ENCODE measurements around the gene PSMC3. TPM values are rescaled to one million over a fixed set of nuclear protein-coding genes. Genes with fewer than 3 reads are reported as not detected.
"Not testable (repeated sequence)": the region's sequence is repeated elsewhere in the genome, so short reads cannot be mapped to it uniquely, and the experiment has no call there.

The PSMC3 gene
- total RNA-seq, 4 donors from 2014 or later: 72.9 to 134 (median 122) TPM

DNA sequence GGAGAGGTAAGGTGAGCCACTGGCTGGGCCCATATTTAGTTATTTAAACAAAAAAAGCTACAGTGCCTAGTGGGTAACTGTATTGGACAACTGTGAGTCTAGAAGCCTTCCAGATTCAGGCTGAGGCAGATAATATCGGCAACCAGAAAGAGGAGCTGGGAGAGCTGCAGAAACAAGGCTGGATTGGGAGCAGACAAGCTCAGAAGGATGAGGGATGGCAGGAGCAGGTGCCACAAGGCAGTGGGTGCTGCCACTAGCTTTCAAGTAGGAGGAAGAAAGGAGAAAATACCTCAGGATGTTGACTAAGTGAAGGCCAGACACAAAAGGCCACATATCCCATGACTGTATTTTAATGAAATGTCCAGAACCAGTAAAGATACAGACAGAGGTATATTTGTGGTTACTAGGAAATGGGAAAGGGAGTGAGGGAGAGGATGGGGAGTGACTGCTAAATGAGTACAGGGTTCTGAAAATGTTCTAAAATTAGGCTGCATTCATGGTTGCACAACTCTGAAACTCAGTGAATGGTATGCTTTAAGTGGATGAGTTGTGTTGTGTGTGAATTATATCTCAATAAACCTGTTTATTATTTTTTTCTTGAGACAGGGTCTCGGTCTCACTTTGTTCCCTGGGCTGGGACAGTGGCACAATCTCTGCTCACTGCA lies 34.5 kb upstream of the PSMC3 start:
- no peak for DNase-seq
- Histone ChIP-seq H3K27me3 (no peaks in the 10 kb centered on the region), H3K36me3 (peaks cover 0 to 66% (median 0%) of the 10 kb centered on the region in 3 donors), H3K9me3 (no peaks in the 10 kb centered on the region), H3K27ac (no peak overlapping the region), H3K4me3 (no peak overlapping the region), H3K4me1 (peaks cover 0 to 8% (median 5%) of the 10 kb centered on the region in 3 donors)
- intact Hi-C loops (cut with DNase I): no loop called here
- no peak for TF ChIP-seq POLR2A (IDR thresholded peaks at IDR 0.05)
- TF ChIP-seq, protein P1, sequence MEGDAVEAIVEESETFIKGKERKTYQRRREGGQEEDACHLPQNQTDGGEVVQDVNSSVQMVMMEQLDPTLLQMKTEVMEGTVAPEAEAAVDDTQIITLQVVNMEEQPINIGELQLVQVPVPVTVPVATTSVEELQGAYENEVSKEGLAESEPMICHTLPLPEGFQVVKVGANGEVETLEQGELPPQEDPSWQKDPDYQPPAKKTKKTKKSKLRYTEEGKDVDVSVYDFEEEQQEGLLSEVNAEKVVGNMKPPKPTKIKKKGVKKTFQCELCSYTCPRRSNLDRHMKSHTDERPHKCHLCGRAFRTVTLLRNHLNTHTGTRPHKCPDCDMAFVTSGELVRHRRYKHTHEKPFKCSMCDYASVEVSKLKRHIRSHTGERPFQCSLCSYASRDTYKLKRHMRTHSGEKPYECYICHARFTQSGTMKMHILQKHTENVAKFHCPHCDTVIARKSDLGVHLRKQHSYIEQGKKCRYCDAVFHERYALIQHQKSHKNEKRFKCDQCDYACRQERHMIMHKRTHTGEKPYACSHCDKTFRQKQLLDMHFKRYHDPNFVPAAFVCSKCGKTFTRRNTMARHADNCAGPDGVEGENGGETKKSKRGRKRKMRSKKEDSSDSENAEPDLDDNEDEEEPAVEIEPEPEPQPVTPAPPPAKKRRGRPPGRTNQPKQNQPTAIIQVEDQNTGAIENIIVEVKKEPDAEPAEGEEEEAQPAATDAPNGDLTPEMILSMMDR (IDR thresholded peaks at IDR 0.05): no peak
- WGBS, 2 donors: 97 to 100% methylated on average over 2 of the region's 2 CpGs

DNA sequence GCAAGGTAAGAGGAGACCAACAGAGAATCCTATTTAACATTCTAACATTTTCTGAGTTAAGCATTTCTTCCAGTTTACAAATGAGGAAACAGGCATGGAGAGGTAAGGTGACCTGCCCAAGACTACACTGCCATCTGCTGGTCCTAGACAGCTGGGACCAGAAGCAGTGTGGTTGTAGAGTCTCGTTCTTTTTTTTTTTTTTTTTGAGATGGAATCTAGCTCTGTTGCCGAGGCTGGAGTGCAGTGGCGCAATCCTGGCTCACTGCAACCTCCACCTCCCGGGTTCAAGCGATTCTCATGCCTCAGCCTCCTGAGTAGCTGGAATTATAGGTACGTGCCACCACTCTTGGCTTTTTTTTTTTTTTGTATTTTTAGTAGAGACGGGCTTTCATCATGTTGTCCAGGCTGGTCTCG lies 28.0 kb upstream of the PSMC3 start:
- DNase-seq, H3K27ac ChIP-seq, H3K4me1 ChIP-seq, H3K9me3 ChIP-seq, H3K36me3 ChIP-seq, H3K27me3 ChIP-seq, H3K4me3 ChIP-seq: not testable (repeated sequence)
- 6 to 7% methylated on average over 5 to 6 of the region's 8 CpGs for whole genome bisulfite sequencing, 2 donors
- TF ChIP-seq, protein P1 (IDR thresholded peaks at IDR 0.05): peak in 5 of 6 experiments; percentile 48 to 76 (median 71)
- intact Hi-C loops (cut with DNase I): loop anchor here (10.0 kb wide), 1 partner anchor 79 kb away; the partner anchor contains the start of gene SPI1

DNA sequence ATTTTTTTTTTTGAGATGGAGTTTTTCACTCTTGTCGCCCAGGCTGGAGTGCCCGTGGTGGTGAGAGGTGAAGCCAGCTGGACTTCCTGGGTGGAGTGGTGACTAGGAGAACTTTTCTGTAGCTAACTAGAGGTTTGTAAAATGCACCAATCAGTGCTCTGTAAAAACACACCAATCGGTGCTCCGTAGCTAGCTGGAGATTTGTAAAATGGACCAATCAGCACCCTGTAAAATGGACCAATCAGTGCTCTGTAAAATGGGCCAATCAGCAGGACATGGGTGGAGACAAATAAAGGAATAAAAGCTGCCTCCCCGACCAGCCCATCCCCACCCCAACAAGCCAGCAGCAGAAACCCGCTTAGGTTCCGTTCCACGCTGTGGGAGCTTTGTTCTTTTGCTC lies 27.1 kb upstream of the PSMC3 start:
- no peak overlapping the region for H3K27ac ChIP-seq
- H3K4me3 ChIP-seq: no peak overlapping the region
- no peaks in the 10 kb centered on the region for H3K9me3 ChIP-seq
- H3K4me1 ChIP-seq: no peaks in the 10 kb centered on the region
- WGBS, 2 donors: 87 to 95% methylated on average over 8 of the region's 8 CpGs
- no peaks in the 10 kb centered on the region for H3K27me3 ChIP-seq
- intact Hi-C loops (cut with DNase I): loop anchor here (10.0 kb wide), 1 partner anchor 79 kb away; the partner anchor contains the start of gene SPI1
- no peaks in the 10 kb centered on the region for H3K36me3 ChIP-seq
- TF ChIP-seq, protein P1 (IDR thresholded peaks at IDR 0.05): no peak
- TF ChIP-seq POLR2A (IDR thresholded peaks at IDR 0.05): no peak
- DNase-seq: no peak

DNA sequence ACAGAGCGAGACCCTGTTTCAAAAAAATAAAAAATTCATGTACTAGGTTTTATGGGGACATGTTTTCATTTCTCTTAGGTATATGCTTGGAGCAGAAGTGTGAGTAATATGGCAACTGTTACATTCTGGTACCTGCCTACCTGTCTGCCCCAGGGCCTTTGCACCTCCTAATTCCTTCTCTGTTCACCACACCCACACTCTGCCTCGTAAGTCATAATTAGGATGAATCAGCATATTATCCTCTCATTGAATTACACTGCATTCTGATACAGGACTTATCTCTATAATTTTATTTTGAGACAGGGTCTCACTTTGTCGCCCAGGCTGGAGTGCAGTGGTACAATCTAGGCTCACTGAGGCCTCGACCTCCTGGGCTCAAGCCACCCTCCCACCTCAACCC lies 25.8 kb upstream of the PSMC3 start:
- 80 to 87% methylated on average over 4 of the region's 4 CpGs for WGBS, 2 donors
- H3K4me1 ChIP-seq: no peaks in the 10 kb centered on the region
- TF ChIP-seq, protein P1 (IDR thresholded peaks at IDR 0.05): no peak
- no peak for TF ChIP-seq POLR2A (IDR thresholded peaks at IDR 0.05)
- no peaks in the 10 kb centered on the region for H3K9me3 ChIP-seq
- no peak for DNase-seq
- no peak overlapping the region for H3K4me3 ChIP-seq
- H3K27me3 ChIP-seq: no peaks in the 10 kb centered on the region
- no peaks in the 10 kb centered on the region for H3K36me3 ChIP-seq
- intact Hi-C loops (cut with DNase I): loop anchor here (10.0 kb wide), 1 partner anchor 77 kb away; the partner anchor contains the start of gene SPI1
- H3K27ac ChIP-seq: no peak overlapping the region

DNA sequence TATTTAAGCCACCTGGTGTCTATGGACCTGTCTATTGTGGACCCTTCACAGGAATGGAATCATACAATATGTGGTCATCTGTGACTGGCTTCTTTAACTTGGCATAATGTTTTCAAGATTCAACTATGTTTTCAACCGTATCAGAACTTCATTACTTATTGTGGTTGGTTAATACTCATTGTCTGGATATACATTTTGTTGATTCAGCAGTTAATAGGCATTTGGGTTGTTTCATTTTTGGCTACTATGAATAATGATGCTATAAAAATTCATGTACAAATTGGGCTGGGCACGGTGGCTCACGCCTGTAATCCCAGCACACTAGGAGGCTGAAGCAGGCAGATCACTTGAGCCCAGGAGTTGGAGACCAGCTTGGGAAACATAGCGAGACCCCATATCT lies 25.2 kb upstream of the PSMC3 start:
- Histone ChIP-seq H3K27ac (no peak overlapping the region), H3K9me3 (no peaks in the 10 kb centered on the region), H3K36me3 (no peaks in the 10 kb centered on the region), H3K27me3 (no peaks in the 10 kb centered on the region), H3K4me3 (no peak overlapping the region), H3K4me1 (no peaks in the 10 kb centered on the region)
- 57 to 77% methylated on average over 4 of the region's 4 CpGs for WGBS, 2 donors
- intact Hi-C loops (cut with DNase I): loop anchor here (10.0 kb wide), 1 partner anchor 77 kb away; the partner anchor contains the start of gene SPI1
- DNase-seq: no peak
- TF ChIP-seq, protein P1 (IDR thresholded peaks at IDR 0.05): no peak
- no peak for TF ChIP-seq POLR2A (IDR thresholded peaks at IDR 0.05)

All from esophagus squamous epithelium (tissue), 5 donors.